GM19452 (cell line): Measurements from ENCODE around the gene NOL9.
"Not testable (repeated sequence)": the region's sequence is repeated elsewhere in the genome, so short reads cannot be mapped to it uniquely, and the experiment has no call there.

ENCODE experiments used
- ATAC-seq: cut with Tn5 transposase; IDR thresholded peaks from one replicate; pipeline ENCODE4 v1.9.1; 2021; ENCODE audit not compliant: unreplicated experiment

NOL9 gene

DNA sequence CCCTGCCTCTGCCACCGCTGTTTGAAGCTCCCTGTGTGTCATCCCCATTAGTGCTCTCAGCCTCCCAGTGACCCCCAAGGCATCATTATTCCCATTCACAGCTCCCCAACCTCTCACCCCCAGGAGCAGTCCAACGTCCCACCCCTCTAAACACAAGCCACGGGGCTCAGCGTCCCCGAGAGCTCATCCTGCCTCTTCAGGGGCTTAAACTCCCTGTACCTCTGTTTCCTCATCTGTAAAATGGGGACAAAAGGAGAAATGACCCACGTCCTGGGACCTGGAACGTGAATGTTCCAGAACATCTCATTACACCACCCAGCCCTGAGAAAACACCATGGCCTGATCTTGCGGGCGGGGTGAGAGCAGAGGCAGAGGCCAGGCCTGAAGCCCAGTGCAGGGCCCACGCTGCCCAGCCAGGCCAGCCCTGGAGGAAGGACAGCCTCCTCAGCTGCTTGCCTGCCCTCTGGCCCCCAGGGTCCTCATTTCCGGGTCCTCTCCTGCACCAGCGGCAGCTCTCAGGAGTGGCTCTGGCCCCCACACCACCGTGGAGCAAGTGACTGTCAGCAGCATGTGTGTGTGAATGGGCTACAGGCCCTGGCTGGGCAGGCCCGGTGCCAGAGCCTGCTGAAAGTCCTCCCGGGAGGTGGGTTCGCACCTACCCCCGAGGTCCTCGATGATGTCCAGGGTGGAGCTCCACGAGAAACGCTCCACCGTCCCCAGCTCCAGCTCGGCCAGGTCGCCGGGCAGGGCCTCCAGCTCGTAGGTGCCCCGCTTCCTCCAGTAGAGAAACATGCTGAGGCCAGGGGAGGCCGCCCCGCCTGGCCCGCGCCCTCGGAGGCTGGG is 48.7 kb downstream of the NOL9 start:
- no peak for ATAC-seq

- no peak for ATAC-seq
Observed at GRCh38 chr1:6504887-6505286, 49.4 kb downstream of the NOL9 start.

DNA sequence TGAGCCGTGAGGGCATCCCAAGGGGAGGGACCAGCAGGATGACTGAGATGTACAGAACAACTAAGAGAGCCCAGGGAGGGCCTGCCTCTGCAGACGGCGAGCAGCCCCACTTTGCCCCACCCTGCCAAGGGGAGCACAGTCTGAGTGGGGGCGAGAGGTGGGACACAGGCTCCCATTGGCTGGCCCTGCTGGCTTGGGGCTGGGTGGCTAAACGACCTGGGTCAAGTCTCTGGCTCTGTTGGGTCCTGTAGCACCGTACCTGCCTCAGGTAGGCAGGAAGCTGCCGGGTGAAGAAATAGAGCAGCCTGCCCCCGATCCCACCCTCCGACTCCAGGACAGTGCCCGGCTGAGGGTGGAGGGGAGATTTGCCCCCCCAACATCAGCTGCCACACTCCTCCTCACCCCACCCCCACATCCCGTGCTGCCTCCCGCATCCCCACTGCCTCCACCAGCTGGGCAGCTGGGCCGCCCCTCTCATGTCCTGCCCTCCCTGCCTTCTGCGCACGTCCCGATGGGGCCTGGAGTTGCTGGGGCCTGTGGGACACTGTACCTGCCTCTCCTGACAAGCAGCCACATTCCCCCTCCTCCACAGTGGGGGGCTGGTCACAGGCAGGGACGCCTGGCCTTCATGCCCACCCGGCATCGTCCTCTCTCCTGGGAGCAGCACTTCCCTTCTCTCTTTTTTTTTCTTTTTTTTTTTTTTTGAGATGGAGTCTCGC is 50.3 kb downstream of the NOL9 start:
- no peak for ATAC-seq

DNA sequence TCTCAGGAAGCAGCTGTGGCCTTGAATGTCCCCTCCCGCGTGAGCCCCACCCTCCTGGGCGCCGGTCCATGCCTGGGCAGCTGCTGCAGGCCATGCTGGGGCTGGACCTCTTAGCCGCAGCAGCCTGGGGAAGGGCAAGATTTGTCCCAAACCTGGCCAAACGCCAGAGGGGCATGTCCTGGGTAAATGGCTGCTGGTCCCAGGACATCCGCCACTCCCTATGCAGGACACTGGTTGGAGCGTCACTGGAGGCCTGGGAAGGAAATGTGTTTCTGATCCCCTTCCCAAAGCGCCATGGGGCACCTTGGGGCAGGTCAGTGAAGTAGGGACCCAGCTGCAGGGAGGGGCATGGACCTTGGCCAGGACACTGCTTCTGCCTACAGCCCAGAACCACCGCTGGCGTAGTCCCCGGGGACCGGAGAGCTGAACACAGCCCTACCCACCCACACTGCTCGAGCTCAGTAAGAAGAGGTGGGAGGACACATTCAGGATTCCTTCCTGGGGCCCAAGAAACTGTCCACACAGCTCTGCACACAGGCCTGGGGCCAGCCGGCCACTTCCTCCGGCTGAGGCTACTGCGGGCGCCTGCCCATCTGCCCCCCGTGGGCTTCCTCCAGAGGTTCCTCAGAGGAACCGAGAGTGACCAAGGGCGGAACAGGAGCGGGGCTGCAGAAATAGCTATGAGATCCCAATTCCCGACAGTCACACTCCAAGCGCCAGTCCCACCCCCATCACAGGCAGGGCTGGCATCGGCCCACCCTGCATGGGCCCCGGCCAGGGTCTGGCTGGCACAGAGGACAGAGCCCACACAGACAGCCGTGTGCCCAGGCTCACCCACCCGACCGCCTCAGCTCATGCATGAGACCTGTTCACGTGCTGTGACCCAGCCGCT is 52.1 kb downstream of the NOL9 start:
- ATAC-seq = no peak

GRCh38 chr1:6501279-6501813 is 53.0 kb downstream of the NOL9 start:
- ATAC-seq = no peak

DNA sequence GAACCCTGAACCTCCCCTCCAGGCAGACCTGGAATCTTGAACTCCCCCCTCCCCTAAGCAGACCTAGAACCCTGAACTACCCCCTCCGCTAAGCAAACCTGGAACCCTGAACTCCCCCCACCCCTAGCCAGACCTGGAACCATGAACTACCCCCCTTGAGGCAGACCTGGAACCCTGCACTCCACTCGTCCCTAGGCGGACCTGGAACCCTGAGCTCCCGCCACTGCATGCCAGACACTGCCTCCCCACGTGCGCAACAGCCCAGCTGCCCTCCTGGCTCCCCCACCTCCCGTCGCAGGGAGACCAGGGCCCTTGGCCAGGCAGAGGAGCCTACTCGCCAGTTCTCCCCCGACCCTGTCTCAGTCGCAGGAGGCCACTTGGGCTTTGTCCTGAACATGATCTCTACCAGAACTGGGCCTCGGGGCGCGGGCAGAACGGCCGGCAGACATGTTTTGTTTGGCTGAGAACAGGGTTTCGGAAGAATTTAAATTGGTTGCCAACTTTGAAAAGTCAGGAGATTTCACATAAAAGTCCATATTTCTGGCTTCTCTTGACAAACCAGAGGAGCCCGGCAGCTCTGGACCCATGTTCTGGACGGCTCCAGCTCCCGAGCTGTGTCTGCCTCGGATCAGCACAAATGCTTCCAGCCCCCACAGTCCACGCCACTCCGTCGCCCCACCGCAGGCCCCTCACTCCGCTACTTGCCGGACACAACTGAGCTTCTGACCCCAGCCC is 53.6 kb downstream of the NOL9 start:
- ATAC-seq = no peak

DNA sequence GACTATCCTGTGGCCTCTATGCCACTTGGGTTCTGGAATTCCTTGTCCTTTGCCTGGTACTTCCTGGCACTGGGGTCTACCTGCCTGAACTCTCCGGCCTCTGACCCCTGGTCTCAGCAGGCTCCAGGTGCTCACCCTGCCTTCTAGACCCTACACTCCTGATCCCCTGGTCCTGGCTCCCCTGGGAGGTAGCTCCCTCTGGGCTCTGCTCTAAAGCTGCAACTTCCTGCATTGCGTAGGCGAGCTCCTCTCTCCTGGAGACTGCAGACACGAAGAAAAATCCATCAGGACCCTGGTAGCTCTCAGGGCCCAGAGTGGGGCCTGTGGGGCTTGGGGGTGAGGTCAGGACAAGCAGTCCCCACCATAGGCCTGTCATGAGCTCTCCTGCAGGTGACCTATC is 55.0 kb downstream of the NOL9 start:
- no peak for ATAC-seq

DNA sequence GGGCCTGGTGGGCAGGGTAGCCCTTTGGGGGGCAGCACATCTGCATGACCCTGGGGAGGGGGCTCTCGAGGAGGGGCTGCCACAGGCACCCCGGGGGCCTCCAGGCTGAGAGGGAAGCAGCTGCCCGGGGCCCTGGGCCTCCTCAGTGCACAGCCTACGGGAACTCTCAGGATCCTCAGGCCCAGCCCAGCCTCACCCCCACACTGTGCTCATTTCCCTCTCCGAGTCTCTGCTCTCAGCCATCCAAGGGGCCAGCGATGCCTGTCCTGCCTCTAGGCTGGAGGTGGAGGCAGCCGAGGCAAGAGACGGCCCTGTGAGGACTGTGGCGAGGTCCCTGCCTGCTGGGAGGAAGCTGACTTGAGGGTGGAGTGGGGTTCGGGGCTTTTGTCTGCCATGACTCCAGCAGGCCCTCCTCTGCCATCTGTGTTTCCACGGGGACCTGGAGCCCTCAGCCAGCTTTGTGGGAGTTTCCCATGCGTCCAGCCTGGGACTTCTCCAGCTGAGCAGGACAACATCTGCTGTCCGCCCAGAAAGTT is 55.7 kb downstream of the NOL9 start:
- no peak for ATAC-seq

- ATAC-seq = no peak
Observed at GRCh38 chr1:6497867-6498575, 56.3 kb downstream of the NOL9 start.

DNA sequence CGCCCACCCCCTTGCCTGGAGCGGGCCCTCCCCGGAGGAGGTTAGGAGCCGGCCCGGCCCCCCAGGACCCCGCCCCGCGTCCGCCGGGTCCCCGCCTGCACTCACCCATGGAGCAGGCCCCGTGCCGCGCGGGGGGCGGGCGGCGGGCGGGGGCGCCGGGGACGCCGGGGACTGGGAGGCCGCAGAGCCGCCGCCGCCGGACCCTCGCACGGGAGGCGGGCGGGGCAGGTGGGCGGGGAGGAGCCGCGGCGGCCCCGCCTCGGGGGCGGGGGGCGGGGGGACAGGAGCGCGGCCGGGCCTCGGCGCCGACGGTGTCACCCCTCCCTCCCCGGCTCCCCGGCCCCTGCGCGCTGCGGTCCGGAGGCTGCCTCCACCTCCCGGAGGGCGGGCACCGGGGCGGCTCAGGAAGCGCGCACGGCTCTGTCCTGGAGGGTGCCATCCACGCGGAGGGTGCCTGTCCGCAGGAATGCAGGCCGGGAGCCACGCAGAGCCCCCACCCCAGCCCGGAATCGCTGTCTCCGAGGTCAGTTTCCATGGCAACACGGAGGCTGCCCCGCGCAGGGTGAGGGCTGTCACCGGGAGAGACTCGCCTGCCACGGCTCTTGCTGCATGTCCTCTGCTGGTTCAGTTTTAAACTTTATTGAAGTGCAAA is 57.0 kb downstream of the NOL9 start:
- no peak for ATAC-seq

DNA sequence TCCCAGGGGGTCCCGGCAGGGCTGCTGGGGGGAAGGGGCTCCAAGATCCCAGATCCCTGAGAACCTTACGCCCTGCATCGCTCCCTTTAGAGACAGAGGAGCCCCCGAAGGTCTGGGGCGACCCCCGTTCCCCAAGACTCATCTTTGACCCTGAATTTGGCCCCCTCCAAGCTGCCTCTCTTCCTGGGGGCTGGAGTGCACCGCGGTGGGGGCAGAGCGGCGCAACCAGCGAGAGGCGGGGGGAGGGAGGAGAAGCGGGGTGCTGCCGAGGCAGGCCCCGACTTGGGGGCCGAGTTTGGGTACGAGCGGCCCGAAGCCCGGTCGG is 57.5 kb downstream of the NOL9 start:
- ATAC-seq = no peak

- ATAC-seq = no peak
Observed at GRCh38 chr1:6496365-6496721, 58.0 kb downstream of the NOL9 start.

DNA sequence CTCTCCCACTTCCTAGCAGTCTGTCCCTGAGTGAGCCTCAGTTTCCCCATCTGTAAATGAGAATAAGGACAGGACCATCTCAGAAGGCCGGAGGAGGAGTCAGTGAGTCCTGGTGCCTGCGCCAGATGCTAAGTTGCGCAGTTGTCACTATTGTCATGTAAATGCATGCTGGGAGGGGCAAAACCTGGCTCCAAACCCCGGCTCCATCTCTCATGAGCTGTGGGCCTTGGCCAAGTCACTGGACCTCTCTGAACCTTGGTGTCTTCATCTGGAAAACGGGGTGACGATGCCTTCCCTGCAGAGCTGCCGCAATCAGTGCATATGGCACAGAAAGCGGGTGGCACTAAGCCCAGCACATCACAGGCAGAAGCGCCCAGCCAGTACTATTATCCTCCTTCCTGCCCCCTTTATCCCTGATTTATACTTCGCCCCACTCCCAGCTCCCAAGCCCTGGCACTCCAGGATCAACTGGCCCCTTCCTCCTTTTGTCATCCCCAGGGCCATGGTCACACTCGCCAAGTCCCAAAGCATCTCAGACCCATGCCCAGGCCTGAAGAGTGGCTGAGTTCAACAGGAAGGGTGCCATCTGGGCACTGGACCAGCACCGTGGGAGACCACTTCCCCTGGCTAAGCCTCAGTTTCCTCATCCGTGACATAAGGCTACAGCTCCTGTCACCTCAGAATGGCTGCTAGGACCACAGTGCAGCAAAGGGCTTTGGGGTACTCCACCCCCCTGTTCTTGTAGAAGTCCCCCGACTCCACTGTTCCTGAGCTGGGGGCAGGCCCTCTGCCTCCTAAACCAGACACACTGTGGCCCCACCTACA is 58.6 kb downstream of the NOL9 start:
- ATAC-seq = no peak

GRCh38 chr1:6495041-6495441 is 59.3 kb downstream of the NOL9 start:
- no peak for ATAC-seq

- ATAC-seq = no peak
Observed at GRCh38 chr1:6494627-6495026, 59.7 kb downstream of the NOL9 start.

- ATAC-seq = not testable (repeated sequence)
Observed at GRCh38 chr1:6493834-6494223, 60.5 kb downstream of the NOL9 start.

GRCh38 chr1:6491966-6492365 is 62.3 kb downstream of the NOL9 start:
- ATAC-seq = no peak

- ATAC-seq = no peak
Observed at GRCh38 chr1:6491480-6491962, 62.8 kb downstream of the NOL9 start, which contains the start of gene PLEKHG5. TSS of gene PLEKHG5 (minus strand) at chr1:6491667. CDS start at chr1:6477571, 14,096 bp downstream.
